GM20431 (cell line): Measurements from ENCODE around the gene TMEM19.
"Not testable (repeated sequence)": the region's sequence is repeated elsewhere in the genome, so short reads cannot be mapped to it uniquely, and the experiment has no call there.

Source experiments
- in situ Hi-C: fragments of 300-500 bp; cut with MseI, MboI; formaldehyde crosslinking; loops from one replicate; pipeline ENCODE4 v1.15.0; 2020; ENCODE audit warnings: low sequenced_read_pairs; ENCODE audit not compliant: unreplicated experiment

TMEM19 gene

GRCh38 chr12:71664411-71665089, 21.3 kb upstream of the TMEM19 start:
- in situ Hi-C loops, result no loop called here

DNA sequence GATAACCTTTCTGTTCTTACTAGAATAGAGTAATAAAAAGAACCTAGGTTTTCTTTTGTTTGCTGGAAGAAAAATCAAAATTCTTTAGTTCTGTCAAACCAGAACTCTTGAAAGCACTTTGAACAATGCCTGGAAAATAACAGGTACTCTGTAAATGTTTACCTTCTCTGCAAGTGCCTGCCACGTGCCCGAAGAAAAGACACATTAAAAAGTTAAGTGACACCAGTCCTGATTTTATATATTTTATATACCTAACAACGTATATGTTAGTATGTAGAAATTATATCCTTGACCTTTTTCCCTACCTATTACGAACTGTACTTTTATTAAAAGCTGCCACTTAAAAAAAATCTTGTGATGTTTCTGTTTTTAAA, 20.8 kb upstream of the TMEM19 start:
- in situ Hi-C loops, result no loop called here

- in situ Hi-C loops, result no loop called here
Measured at GRCh38 chr12:71666259-71666658, 19.6 kb upstream of the TMEM19 start.

- in situ Hi-C loops, result no loop called here
Measured at GRCh38 chr12:71671311-71671710, 14.6 kb upstream of the TMEM19 start.

DNA sequence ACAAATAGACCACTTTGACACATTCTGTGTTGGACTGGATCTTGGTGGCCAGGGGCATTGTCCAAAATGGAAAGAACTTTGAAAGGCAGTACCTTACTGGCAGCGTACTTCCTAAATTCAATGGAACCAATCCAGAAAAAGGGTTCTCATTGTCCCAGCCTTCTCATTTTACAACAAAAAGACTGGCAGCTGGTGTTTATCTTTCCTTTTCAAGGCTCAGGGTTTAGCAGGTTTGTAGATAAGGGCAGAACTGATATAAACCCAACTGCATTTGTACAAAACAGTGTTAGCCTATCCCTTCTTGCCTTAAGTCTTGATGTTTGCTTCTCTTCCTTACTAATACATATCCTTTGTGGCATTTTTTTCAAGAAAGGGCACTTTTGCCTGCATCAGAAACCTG, 14.1 kb upstream of the TMEM19 start:
- in situ Hi-C loops, result no loop called here

DNA sequence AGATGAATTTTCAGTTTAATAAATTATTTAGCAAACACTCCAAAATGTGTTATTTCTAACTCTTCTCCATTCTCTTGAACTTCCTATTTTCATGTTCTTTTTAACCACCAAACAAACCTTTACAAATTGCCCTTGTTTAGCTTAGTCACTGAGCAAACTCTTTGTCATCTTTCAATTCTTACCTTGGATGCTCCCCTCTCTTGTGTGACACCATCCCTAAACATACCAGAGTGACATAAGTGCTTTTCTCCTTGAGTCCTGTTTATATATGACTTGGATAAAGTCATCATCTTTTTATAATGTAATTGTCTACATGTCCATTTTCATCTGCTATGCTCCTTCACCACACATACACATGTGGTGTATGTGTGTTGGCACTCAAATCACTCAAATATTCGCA, 3.4 kb upstream of the TMEM19 start:
- in situ Hi-C loops, result no loop called here

- in situ Hi-C loops, result no loop called here
Measured at GRCh38 chr12:71683633-71684032, 2.2 kb upstream of the TMEM19 start.

- in situ Hi-C loops, result no loop called here
Measured at GRCh38 chr12:71684081-71684480, 1.8 kb upstream of the TMEM19 start.

DNA sequence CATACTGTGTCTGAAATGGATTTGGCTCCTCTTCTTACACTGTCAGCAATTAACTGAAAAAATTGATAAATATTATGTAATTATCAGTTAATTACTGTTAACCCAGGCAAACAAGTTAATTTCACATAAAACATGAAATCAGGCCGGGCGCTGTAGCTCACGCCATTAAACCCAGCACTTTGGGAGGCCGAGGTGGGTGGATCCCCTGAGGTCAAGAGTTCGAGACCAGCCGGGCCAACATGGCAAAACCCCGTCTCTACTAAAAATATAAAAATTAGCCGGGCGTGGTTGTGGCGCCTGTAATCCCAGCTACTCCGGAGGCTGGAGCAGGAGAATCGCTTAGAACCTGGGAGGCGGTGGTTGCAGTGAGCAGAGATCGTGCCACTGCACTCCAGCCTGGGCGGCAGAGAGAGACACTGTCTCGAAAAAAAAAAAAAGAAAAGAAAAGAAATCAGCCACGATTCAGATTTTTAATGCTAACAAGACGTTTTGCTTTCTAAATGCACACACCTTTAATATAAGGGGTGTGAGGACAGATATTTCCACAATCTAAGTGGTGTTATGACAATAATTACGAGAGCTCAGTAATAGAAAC, 473 bp upstream of the TMEM19 start:
- in situ Hi-C loops, result no loop called here

DNA sequence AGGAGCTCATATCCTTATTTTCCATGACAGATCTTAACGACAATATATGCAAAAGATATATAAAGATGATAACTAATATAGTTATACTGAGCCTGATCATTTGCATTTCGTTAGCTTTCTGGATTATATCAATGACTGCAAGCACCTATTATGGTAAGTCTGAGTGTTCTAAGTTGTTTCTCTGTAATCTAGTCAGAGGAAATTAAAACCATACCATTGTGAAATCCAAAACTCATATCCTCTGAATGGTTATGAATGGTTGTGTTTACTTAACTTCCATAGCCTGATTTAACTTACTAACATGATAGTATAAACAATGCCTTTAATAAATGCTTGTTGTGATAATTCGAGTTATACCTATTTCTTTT, 760 bp downstream of the TMEM19 start:
- in situ Hi-C loops, result no loop called here

- in situ Hi-C loops, result not testable (repeated sequence)
Measured at GRCh38 chr12:71687172-71687571, 1.3 kb downstream of the TMEM19 start.

GRCh38 chr12:71688961-71689570, 3.2 kb downstream of the TMEM19 start:
- in situ Hi-C loops, result no loop called here

- in situ Hi-C loops, result no loop called here
Measured at GRCh38 chr12:71691504-71692129, 5.7 kb downstream of the TMEM19 start.

GRCh38 chr12:71693126-71693525, 7.2 kb downstream of the TMEM19 start:
- in situ Hi-C loops, result no loop called here

DNA sequence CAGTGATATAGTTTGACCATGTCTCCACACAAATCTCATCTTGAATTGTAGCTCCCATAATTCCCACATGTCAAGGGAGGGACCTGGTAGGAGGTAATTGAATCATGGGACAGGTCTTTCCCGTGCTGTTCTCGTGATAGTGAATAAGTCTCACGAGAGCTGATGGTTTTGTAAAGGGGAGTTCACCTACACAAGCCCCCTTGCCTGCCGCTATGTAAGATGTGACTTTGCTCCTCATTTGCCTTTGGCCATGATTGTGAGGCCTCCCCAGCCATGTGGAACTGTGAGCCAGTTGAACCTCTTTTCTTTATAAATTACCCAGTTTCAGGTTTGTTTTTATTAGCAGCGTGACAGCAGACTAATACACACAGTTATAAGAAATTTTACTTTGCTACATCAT, 7.8 kb downstream of the TMEM19 start:
- in situ Hi-C loops, result not testable (repeated sequence)

DNA sequence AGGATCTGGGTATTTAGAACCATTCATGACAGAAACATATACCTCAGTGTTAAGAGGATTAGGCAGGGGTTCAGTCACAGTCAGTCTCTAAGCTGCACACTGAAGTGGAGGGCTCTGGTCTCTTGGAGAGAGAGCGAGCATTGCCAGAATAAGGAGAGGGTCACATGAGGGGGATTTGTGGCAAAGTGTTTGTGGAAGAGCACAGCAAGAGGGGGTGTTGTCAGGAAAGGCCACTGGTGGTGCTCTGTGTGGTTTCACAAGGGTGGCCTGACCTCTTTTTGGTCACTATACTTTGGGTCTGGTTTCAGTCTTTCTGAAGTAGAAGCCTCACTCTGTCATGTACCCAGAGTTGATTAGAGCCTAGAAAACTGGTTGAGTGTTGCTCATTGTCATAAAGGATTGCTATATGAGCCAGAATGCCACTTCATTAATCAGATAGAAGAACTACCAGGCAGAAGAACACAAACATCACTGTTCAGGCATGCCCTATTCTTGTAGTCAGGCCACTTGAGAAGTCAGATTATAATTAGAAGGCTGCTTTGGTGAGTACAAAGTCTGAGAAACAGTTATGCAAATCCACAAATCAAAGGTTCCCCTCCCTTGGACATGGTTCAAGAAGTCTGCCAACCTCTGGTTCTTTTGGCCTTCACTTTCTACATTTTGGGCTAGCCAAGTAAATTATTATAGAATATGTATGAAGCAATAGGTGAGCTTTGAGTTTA, 8.4 kb downstream of the TMEM19 start:
- in situ Hi-C loops, result no loop called here

- in situ Hi-C loops, result no loop called here
Measured at GRCh38 chr12:71695782-71696181, 9.9 kb downstream of the TMEM19 start.

DNA sequence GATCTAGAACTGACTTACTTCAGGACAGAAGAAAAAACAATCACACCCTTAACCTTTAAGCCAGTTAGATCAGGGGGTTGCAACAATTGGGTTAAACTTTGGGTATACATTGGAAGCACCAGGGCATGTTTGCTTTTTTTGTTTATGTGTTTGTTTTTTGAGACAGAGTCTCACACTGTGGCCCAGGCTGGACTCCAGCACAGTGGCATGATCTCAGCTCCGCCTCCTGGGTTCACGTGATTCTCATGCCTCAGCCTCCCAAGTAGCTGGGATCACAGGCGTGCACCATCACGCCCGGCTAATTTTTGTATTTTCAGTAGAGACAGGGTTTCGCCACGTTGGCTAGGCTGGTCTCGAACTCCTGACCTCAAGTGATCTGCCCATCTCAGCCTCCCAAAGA, 16.3 kb downstream of the TMEM19 start:
- in situ Hi-C loops, result not testable (repeated sequence)

GRCh38 chr12:71702590-71702989, 16.7 kb downstream of the TMEM19 start:
- in situ Hi-C loops, result no loop called here

- in situ Hi-C loops, result no loop called here
Measured at GRCh38 chr12:71703206-71703605, 17.3 kb downstream of the TMEM19 start.

GRCh38 chr12:71704920-71705319, 19.0 kb downstream of the TMEM19 start:
- in situ Hi-C loops, result no loop called here
